ENCODE results near the gene CSF1.
A peak's percentile ranks its signal among the peaks of the same experiment; 100 is the strongest.

CSF1 gene

DNA sequence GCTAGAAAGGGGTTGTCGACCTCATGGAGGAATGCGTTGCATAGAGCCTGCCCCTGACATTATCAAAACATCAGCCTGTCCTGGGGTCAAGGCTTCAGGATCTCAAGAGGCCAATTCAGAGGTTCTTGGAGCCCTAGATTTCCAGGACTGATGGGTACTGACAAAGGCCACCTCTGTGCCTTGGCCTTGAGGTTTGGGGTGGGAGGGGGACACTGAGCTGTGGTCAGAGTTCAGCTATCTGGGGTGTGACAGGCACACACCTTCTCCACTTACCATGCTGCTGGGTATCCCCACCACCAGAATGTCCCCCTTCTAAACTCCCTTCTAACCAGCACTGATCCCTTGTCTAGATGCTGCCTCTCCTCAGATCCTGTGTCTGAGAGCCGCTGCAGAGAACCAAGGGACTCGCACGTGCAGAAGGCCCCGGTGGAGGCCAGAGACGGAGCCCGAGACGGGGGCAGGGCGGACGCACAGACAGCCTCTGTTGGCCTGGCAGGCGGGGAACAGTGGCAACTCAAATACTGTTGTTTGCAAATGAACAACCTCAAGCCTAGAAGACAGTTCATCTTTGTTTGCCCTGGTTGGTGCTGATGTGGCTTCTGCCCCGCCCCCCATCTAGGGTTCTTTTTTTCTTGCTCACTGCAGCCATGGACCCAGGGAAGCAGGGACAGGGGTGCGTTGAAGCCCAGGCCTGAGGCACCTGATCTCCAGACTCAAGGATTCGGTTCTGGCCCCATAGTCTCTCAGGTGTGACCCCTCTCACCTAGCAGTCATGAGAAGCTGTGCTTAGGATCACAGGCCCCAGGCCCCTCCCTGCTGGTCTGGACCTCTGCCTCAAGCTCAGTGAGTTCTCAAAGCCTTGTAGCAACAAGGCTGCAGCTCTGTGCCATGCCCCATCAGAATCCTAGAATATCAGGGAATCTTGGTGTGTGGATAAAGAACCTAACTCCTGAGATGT is 28.1 kb upstream of the CSF1 start:
- no peak for DNase-seq

DNA sequence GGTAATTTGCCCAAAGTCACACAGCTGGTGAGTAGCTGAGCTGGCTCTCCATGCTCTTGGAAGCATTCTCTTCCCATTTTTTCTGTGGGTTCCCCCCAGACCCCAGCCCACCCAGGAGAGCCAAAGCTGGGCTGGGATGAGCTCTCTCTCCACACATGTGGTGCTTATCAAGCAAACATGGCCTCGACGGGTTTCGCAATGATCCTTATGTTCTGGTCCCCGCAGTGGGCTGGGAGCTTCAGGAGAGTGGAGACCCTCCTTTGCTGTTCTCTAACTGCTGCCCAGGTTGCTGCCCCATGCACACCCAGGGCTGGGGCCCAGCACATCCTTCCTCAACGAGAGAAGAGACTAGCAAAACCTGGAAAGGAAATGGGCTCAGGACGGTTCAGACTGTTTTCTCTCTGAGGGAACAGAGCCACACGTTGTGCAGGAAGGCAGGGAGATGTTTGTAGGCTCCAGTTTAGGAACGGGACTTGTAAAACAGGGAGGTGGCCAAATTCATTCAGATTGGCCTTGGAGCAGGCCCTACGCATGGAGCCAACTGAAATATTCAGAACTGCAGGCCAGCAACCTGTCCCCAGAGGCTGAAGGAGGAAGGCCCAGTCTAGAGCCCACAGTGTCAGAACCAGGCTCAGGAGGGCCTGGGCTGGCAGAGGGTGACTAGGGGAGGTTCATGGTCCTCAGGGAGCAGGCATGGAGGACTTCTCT is 27.2 kb upstream of the CSF1 start:
- no peak for DNase-seq

DNA sequence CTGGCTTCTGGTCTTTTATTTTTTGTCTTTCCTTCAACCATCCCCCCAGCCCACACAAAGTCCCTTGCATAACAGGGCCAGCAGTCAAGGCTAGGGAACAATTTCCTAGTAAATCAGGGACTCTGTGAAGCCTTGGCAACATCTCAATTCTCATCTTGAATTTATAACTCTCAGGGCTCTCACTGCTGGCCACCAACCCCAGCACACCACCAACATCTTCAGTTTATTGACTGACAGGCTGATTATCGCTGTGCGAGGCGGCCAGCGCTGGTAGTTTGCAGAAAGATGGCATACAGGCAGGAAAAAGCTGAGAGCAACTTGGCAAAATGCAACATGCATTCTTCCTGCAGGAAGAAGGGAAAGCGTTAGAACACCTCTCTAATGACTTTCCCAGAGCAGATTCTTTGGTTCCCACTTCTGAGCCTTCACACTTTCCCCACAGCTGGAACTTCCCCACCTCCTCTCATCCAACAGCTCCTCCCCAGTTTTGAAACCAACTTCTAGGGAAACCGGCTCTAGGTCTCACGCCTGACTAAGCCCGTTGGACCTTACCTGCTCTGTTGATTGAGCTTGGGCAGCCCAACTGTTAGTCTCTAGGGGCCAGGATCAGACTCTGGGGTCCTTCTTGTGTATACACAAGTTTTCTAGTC is 26.3 kb upstream of the CSF1 start:
- DNase-seq = no peak

DNA sequence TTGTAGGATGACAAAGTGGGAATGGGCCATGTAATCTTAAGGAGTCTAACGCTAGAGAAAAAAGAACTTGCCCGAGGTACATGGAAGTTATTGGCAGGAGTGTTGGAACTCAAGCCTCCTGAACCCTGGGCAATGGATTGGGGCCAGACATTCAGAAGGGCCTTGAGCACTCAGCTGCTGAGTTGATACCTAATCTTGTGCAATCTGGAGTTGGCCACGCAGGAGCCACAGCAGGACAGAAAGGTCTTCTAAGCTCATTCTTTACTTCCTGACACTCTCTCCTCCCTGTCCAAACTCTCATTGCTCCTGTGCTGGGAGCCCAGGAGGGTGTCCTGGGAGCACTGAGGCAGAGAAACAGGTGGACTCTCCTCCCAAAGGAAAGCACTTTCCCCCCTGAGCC is 25.1 kb upstream of the CSF1 start:
- DNase-seq = no peak

DNA sequence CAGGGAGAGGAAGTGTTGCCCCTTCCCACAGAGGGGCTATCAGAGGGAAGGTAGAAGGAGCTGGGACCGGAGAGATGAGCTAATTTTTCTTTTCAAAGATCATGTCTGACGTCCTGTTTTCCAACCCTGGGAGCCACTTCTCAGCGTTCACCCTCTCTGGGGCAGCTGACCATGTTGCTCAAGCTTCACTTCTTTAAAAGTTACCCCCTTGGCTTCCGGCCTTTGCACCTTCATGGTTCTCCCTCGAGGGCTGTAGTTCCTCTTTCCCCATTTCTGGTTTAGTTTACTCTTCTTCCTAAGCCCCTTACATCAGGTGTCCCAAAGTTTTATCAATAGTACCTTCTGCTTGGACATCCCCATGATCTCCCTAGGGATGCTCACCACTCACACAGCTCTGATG is 23.8 kb upstream of the CSF1 start:
- DNase-seq = peak; percentile 48

DNA sequence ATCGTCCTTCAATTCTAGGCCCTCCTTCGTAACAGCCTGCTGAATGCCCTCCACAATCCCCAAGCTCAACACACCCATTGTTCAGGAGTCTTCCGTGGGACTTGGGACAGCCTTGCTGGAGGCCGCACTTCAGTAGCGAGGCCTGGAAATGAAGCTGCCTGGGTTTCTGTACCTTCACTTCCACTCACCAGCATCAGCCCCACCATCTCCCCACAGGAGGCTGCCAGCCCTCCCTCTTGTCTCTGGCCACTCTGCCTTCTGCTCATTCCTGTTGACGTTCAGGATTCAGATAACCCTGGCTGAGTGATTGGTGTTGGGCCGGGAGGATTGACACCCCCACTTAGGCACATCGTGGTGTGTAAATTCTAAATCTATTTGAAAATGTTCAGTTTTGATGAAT is 23.4 kb upstream of the CSF1 start:
- DNase-seq = no peak

DNA sequence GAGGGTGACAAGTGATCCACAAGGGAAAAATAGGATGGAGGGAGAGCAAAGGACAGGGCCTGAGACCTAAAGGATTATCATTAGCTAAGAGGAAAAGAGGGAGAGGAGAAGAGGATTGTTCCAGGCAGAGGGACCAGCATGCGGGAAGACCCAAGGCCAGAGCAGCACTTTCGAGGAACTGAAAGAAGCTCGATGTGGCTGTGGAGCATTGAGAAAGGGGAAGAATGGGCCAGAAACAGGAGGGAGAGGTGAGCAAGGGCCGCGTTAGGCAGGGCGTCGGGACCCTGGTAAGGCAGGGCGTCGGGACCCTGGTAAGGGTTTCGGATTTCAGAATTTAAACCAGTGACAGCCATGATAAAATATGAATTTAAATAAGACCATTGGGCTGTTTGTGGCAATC is 22.8 kb upstream of the CSF1 start:
- DNase-seq = no peak

DNA sequence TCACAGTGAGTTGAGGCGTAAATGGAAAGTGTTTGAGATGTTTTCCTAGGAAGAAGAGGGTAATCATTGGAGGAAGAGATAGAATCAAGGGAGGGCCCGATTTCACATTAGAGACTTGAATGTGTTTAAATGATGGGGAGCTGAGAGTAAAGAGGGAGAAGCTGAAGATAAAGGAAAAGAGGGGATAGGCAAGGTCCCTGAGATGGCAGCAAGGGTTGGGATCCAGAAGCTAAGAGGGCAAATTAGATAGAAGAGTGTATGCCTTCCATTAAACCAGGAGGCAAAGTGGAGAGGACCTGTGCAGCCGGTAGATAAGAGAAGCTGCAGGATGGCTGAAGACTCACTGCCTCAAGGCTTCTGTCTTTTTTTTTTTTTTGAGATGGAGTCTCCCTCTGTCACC is 21.6 kb upstream of the CSF1 start:
- DNase-seq = no peak

DNA sequence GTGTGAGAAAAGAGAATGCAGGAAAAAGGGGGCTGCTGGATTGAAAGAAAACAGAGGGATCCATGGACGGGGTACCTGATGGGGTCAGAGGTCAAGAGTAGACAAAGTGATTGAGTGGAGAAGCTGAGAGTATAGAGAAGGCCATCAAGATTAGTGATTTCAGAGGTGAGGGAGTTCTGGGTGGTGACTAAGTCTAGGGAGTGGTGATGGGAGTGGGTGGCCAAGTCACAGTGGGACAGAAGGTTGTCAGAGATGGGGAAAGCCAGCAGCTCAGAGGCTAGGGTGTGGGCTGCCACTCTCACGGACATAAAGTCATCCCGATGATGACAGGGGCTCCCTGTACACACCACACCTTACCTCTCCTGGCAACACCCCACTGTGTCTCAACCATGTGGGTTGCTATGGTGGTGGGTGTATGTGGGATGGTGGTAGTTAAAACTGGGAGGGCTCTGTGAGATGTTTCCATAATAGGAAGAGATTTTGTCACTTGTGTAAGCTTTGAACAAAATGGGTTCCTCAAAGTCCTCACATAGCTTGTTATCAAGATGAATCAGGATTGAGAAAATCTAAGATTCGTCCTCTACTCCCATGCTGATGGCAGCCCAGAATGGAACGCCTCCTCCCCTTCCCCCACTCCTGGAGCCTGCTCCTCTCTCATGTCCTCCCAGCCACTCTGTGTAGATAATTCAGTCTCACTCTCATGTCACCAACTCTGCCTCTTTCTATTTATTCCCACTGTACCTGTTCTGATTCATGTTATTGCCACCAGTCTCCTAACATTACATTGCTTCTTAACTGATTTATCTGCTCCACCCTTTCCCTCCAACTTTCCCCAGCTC is 20.3 kb upstream of the CSF1 start:
- DNase-seq = no peak

DNA sequence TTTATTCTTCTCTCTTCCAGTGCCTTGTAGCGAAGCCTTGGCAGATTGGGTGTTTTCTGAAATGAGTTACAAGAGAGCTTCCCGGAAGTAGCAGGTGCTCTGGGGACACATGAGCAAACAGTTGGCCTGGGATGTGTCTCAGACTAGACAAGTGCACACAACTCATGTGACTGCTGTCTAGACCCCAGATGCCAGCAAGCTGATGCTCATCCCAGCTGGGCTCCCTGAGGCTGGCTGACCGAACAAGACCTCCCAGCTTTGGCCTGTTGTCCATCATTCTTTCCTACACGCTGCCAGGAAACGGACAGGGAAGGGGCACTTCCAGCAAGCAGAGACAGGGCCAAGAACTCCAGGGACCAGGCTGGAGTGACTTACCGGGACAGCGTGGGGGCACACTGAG is 18.7 kb upstream of the CSF1 start:
- DNase-seq = no peak

DNA sequence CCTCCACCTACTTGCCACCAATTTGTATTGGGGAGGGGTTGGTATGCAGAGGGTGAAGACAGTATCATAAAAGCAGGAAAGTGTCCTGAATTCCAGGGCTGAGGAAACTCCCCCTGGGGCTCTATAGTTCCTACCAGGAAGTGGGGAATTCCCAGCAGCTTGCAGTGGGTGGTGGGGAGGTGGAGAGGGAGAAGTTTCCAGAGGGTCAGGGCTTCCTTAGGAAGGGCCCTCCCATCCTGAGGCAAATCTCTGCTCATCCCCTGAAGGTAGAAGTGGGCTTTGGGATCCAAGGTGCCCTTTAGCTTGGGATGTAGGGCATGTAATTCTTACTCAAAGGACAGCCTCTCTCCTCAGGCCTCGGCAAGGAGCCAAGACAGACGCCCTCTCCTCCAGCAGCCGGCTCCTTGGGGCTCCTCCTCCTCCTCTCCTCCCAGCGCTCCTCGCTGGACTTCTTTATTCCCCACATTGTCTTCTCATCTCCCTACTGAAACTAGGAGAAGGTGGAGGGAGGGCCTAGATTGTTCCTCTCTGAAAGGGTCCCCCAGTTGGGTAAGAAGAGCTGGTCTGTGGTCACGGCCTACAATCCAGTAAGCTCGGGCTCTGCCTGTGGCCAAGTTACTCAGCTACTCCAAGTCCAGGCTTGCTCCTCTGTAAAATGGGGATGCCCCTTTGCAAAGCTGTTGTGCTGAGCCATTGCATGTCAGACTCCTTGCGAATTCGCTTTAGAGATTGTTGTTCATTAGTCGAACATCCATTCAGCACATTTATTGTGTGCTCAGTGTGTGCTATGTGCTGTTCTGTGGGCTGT is 17.9 kb upstream of the CSF1 start:
- DNase-seq = no peak

DNA sequence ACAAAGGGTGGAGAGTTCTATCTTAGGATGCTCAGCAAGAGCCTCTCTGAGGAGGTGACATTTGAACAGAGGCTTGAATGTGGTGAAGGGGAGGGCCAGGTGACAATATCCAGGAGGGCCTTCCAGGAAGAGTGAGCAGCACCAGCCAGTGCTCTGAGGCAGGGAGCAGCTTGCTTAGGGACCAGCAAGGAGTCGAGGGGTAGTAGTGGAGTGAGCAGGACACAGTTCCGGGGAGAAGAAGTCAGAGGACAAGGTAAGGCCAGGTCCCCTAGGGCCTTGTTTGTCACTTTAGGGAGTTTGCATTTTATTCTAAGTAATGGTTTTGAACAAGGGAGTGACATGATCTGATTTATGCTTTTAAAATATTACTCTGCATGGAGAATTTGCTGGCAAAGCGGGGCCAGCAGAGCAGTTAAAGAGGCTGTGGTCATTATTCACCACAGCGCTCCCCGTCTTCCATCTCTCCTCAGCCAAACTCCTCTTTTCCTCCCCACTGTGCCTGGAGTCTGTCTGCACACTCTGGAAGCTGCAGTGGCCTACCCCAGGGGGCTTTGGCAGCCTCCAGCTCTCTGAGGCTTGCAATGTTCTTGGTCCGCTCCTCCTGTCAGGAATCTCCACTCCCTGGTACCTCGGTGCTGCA is 17.0 kb upstream of the CSF1 start:
- no peak for DNase-seq

DNA sequence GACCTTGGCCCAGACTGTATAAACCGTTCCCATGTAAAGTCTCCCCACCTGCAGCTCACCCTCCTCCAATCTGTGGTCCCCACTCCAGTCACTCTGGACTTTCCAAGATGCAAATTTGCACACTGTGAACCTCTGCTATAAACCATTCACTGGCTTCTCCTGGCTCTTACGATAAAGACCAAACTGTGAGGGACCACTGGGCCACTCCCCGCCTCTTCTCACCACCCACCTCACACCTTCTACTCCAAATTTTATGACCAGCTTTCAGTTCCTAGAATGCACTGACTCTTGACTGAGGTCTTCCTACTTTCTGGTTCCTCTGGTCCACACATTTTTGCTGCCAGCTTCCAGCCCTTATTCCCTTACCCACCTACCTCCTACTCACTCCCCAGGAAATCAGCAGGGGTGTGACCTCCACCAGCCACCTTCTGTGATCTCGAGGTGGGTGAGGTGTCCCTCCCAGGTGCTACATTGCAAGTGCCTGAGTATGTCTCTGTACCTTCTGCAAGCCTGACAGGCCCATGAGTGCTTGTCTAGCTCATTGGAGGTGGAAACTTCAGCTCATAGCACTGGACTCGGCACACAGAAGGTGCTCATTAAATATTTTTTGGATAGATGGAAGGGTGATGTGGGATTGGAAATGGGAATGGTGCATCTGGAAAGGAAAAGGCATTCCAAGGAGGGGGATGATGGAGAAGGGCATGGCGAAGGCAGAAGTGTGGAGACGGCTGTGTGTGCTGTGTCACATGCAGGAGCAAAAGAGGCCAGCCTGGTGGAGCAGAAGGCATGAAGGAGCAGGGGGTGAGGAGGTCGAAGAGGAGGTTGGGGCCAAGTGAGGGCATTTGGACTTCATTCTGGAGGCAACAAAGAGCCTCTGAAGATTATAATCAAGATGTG is 15.6 kb upstream of the CSF1 start:
- no peak for DNase-seq

DNA sequence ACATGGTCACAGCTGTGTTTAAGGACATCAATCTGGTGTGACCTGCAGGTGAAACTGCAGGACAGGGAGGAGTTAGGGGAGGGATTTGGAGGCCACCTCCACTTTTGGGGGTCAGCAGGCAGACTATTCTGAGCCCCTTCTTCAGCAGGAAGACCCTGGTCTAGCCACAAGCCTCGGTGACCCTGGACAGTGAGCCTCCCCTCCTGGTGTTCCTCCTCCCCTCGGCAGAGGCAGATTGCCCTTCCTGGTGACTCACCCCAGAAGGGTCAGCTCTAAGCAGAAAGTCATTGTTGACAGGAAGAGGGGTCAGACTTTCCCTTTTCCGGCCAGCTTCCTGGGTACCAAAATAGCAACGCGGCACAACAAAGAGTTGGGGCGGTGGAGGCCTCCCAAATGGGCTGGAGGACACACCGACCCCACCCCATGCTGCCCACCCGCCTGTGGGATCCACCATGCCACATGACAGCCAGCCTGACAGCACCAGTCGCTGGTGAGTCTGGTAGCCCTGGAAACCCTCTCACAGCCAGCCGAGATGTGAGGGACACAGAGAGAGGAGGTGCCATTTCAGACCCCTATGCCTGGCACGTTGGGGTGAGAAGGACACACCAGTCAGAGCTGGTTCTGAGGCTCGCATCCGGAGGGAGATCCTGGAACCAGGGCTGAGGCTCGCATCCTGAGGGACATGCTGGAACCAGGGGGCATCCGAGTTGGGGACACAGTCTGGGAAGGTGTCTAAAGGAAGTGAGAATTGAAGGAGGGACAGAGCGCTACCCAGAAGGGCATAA is 14.7 kb upstream of the CSF1 start:
- DNase-seq = peak; percentile 70

DNA sequence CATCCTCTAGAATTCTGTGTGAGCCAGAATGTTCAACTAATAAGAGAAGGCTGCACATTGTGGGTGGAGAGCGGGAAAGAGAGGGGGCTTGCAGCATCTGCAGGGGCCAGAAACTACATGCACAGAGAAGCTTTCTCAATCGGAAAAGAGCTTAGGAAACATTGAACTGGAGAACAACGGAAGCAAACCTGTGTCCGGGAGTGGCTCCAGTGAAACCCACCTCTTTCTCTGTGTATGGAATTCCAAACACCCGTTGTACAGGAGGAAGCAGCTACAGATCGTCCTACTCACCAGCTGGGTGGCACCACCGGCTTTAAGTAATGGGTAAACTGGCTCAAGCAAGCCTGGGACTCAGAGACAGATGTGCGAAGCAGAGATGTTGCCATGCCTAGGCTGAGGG is 14.0 kb upstream of the CSF1 start:
- no peak for DNase-seq

DNA sequence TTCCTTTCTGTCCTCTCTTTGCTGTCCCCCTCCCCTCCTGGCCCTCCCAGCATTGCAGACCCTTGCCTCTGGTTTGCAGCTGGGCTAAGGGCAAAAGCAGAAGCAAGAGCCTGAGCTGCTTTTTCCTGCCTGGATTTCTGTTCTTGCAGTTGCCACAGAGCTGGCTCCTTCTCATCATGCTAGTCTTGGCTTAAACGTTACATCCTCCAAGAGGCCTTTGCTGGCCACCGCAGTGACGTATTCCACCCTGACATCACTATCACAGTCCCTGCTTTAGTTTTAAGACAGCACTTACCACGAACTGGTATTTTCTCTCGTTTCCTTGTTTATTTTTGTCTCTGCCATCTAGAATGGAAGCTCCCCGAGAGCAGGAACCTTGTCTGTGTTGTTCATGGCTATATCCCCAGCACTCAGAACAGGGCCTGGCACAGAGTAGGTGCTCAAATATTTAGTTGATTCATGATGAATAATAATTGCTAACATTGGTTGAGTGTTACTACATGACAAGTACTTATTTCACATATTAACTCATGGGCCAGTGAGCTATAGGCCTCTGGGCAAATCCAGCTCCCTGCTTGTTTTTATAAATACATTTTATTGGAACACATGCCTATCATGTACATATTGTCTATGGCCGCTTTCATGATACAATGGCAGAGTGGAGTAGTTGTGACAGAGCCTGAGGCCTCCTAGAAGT is 13.2 kb upstream of the CSF1 start:
- peak; percentile 33 for DNase-seq

DNA sequence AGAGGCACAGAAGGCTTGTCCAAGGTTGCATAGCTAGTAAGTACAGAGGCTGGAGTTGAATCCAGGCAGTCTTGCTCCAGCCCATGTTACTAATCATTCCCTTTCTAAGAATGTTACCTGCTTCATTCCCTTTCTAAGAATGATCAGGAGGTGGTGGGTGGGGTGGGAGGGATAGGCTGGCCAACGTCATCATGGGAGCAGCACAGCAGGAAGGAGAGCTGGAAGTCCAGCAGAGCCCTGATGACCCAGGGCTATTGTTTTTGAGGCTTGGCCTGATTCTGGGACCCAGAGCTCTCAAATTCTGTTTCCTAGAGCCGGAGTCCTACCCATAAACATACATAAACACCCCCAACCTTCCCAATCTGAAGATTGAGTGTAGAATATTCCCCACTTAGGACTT is 11.8 kb upstream of the CSF1 start:
- DNase-seq = no peak

DNA sequence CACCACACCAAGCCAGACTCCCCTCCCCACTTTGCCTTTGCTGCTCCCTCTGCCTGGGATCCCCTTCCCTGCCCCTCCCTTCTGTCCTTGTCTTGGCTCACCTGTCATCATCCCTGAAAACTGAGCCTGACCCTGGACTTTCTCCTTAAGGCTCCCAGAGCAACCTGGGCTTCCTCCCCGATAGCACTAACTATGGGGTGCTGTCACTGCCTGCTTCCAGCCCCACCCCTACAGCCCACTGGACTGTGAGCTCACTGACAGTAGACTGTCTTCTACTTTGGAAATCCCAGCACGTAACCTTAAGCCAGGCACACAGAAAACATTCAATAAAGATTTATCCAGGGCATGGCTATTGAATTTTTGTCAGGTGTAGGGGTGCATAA is 9.5 kb upstream of the CSF1 start:
- DNase-seq = no peak
